Prostate gland (tissue), 2 donors: Measurements from ENCODE around the gene ZMIZ1.

Experiments
- CTCF ChIP-seq, 4 experiments: fragments of 200-600 bp in 2 of 4; fragments of 450-650 bp in 2 of 4; sonication (generic) in 2 of 4; IDR thresholded peaks; 1 replicate in 3 of 4; 2 replicates in 1 of 4; pipeline ENCODE4 v1.5.1; 2016 to 2019; ENCODE audit warnings: antibody characterized with exemption in 4 of 4, mild to moderate bottlenecking in 2 of 4, moderate library complexity in 2 of 4
- POLR2A ChIP-seq: fragments of 450-650 bp; IDR thresholded peaks from one replicate; pipeline ENCODE4 v1.6.1; 2016; ENCODE audit warnings: antibody characterized with exemption, mild to moderate bottlenecking
- POLR2AphosphoS5 ChIP-seq: sonication (generic); formaldehyde crosslinking; IDR thresholded peaks from one replicate; pipeline ENCODE4 v1.6.1; 2017; ENCODE audit warnings: antibody characterized with exemption

GRCh38 chr10:79331709-79332108, 262.9 kb downstream of the ZMIZ1 start:
- no peak for TF ChIP-seq CTCF (IDR thresholded peaks at IDR 0.05)
- no peak for TF ChIP-seq POLR2AphosphoS5
- TF ChIP-seq POLR2A = no peak
